PC-3 (cell line): ENCODE data around the gene MMRN2. TPM values are rescaled to one million over a fixed set of nuclear protein-coding genes. Genes with fewer than 3 reads are reported as not detected.

Source experiments
- ATAC-seq: fragments of 200-7000 bp; cut with Tn5 transposase; 2 replicates; pipeline ENCODE4 v1.9.1; 2020; ENCODE audit warnings: mild to moderate bottlenecking, moderate library complexity
- BruUV-seq: library from RNA; stranded (reverse); fragments of 400-500 nt; replicated peaks from 2 replicates; lab custom pipeline; 2021; lab: Mats Ljungman, UMichigan
- CTCF ChIA-PET: fragments of 300-600 bp; sonication (Branson Sonifier 250); formaldehyde crosslinking; loops from one replicate; lab custom pipeline; 2022; ENCODE audit warnings: antibody characterized with exemption; lab: Charles Lee
- POLR2A ChIA-PET: fragments of 300-600 bp; sonication (Branson Sonifier 250); formaldehyde crosslinking; loops from one replicate; lab custom pipeline; 2022; ENCODE audit warnings: antibody characterized with exemption; ENCODE audit not compliant: unreplicated experiment; lab: Charles Lee
- DNase-seq: peaks from one replicate; pipeline ENCODE4 v3.0.0-alpha.2; 2015
- H2AFZ ChIP-seq: fragments of 300-600 bp; sonication (generic); 2 replicates; pipeline ENCODE4 v1.6.0; 2016; ENCODE audit warnings: antibody characterized with exemption, low read length
- H3F3A ChIP-seq: fragments of 300-600 bp; sonication (generic); one replicate; pipeline ENCODE4 v1.6.0; 2017; ENCODE audit warnings: antibody characterized with exemption, low read length, control low read depth, mild to moderate bottlenecking; ENCODE audit not compliant: unreplicated experiment
- H3K27ac ChIP-seq: fragments of 300-600 bp; sonication (generic); 2 replicates; pipeline ENCODE4 v1.5.1; 2016; ENCODE audit warnings: mild to moderate bottlenecking, low read length
- H3K27me3 ChIP-seq: fragments of 300-600 bp; sonication (generic); 2 replicates; pipeline ENCODE4 v1.6.1; 2016; ENCODE audit warnings: low read length, mixed read lengths
- H3K36me3 ChIP-seq: fragments of 300-600 bp; sonication (generic); 2 replicates; pipeline ENCODE4 v1.6.1; 2016; ENCODE audit warnings: low read depth, mixed run types, low read length, mixed read lengths
- H3K4me1 ChIP-seq: fragments of 300-600 bp; sonication (generic); 2 replicates; pipeline ENCODE4 v1.5.1; 2016; ENCODE audit warnings: low read length; ENCODE audit not compliant: insufficient read depth
- H3K4me2 ChIP-seq: fragments of 300-600 bp; sonication (generic); 2 replicates; pipeline ENCODE4 v1.6.0; 2016; ENCODE audit warnings: low read length
- H3K4me3 ChIP-seq: fragments of 300-600 bp; sonication (generic); 2 replicates; pipeline ENCODE4 v1.5.1; 2016; ENCODE audit warnings: mild to moderate bottlenecking, low read length, mixed read lengths
- H3K79me2 ChIP-seq: fragments of 300-600 bp; sonication (generic); 2 replicates; pipeline ENCODE4 v1.6.1; 2017; ENCODE audit warnings: low read length, mixed read lengths
- H3K9ac ChIP-seq: fragments of 300-600 bp; sonication (generic); 2 replicates; pipeline ENCODE4 v1.6.0; 2016; ENCODE audit warnings: mild to moderate bottlenecking, low read length
- H3K9me2 ChIP-seq: fragments of 300-600 bp; sonication (generic); replicated peaks from 2 replicates; pipeline ENCODE4 v1.6.1; 2016; ENCODE audit warnings: mixed run types, low read length, mixed read lengths
- H3K9me3 ChIP-seq: fragments of 300-600 bp; sonication (generic); 2 replicates; pipeline ENCODE4 v1.6.1; 2016; ENCODE audit warnings: low read length, mixed read lengths
- H4K20me1 ChIP-seq: fragments of 300-600 bp; sonication (generic); 2 replicates; pipeline ENCODE4 v1.6.1; 2016; ENCODE audit warnings: low read length, mixed read lengths
- CTCF ChIP-seq: fragments of 300-600 bp; sonication (generic); conservative IDR thresholded peaks from 2 replicates; pipeline ENCODE4 v1.5.1; 2017; ENCODE audit warnings: antibody characterized with exemption, low read depth, mild to moderate bottlenecking, low read length
- EZH2 ChIP-seq: fragments of 300-600 bp; sonication (generic); IDR thresholded peaks from one replicate; pipeline ENCODE4 v1.6.1; 2017; ENCODE audit warnings: antibody characterized with exemption, mild to moderate bottlenecking, low read length; ENCODE audit not compliant: unreplicated experiment
- EZH2phosphoT487 ChIP-seq: fragments of 300-600 bp; sonication (generic); IDR thresholded peaks from 2 replicates; pipeline ENCODE4 v1.6.1; 2018; ENCODE audit warnings: mild to moderate bottlenecking, antibody characterized with exemption, low read length, borderline replicate concordance
- intact Hi-C: fragments of 100-400 bp; cut with micrococcal nuclease; formaldehyde crosslinking; loops from 2 replicates; pipeline ENCODE4 v1.9.0; 2023
- total RNA-seq: library from RNA; depleted of rRNA; stranded (reverse); fragments of >200 nt; gene quantifications from 2 replicates; pipeline ENCODE4 v1.2.3, GENCODE V29; 2014

Gene MMRN2
- total RNA-seq, 1 experiment from 2014 or later = 1.9 TPM

- TF ChIP-seq CTCF (no peak), EZH2 (no peak), EZH2phosphoT487 (no peak)
- no peaks in the 10 kb centered on the region for H3K36me3 ChIP-seq
- H3K79me2 ChIP-seq = peaks cover 32% of the 10 kb centered on the region
- no peaks in the 10 kb centered on the region for H3F3A ChIP-seq
- DNase-seq (no peak), ATAC-seq (no peak; the same call in none of the 2 replicates)
- H3K4me1 ChIP-seq = peaks cover 64% of the 10 kb centered on the region
- H3K9ac ChIP-seq = peak overlapping the region; percentile 92
- no peaks in the 10 kb centered on the region for H3K9me2 ChIP-seq
- CTCF ChIA-PET = interaction anchor here (0.6 kb wide), 1 partner anchor 107 kb away, joined by 3 read pairs; no protein-coding TSS in a partner anchor
- BruUV-seq = no TSS peak
- peaks cover 5% of the 10 kb centered on the region; the same call in 1 of the 2 replicates for H4K20me1 ChIP-seq
- no peaks in the 10 kb centered on the region for H3K27me3 ChIP-seq
- no peaks in the 10 kb centered on the region for H3K9me3 ChIP-seq
- H3K27ac ChIP-seq = peak overlapping the region; percentile 94
- POLR2A ChIA-PET = interaction anchor here (0.6 to 1.2 kb wide), 3 partner anchors 113 to 190 kb away, joined by 3 to 4 read pairs (median 3); no protein-coding TSS in a partner anchor
- H3K4me3 ChIP-seq = peak overlapping the region; percentile 71
- H3K4me2 ChIP-seq = peak overlapping the region; percentile 90
- intact Hi-C loops = loop anchor here (1.0 kb wide), 1 partner anchor 122 kb away; no protein-coding TSS in a partner anchor
- no peak overlapping the region for H2AFZ ChIP-seq
Measured at GRCh38 chr10:86970982-86971231, 13.5 kb upstream of the MMRN2 start.

GRCh38 chr10:86970162-86970981 is 13.0 kb upstream of the MMRN2 start:
- peak; percentile 30 for ATAC-seq
- POLR2A ChIA-PET = interaction anchor here (0.8 to 1.2 kb wide), 2 partner anchors 114 to 125 kb away, joined by 3 to 4 read pairs; no protein-coding TSS in a partner anchor
- Histone ChIP-seq H3K9me2 (no peaks in the 10 kb centered on the region), H3K9me3 (no peaks in the 10 kb centered on the region), H3K27ac (peak overlapping the region; percentile 94), H3K4me2 (peak overlapping the region; percentile 90), H4K20me1 (peaks cover 5% of the 10 kb centered on the region; the same call in 1 of the 2 replicates), H3K79me2 (peaks cover 32% of the 10 kb centered on the region), H2AFZ (no peak overlapping the region), H3K36me3 (no peaks in the 10 kb centered on the region), H3F3A (no peaks in the 10 kb centered on the region), H3K4me1 (peaks cover 64% of the 10 kb centered on the region), H3K9ac (peak overlapping the region; percentile 92), H3K4me3 (peak overlapping the region; percentile 71), H3K27me3 (no peaks in the 10 kb centered on the region)
- intact Hi-C loops = no loop called here
- CTCF ChIA-PET = interaction anchor here (0.6 to 1.0 kb wide), 2 partner anchors 84 to 108 kb away, joined by 3 read pairs; no protein-coding TSS in a partner anchor
- no peak for TF ChIP-seq EZH2
- no peak for TF ChIP-seq CTCF
- no peak for TF ChIP-seq EZH2phosphoT487
- peak; percentile 44 for DNase-seq
- TSS peak; percentile 67 for BruUV-seq
